Caco-2 (cell line): Measurements from ENCODE around the gene CIC. TPM values are rescaled to one million over a fixed set of nuclear protein-coding genes. Genes with fewer than 3 reads are reported as not detected.

ENCODE experiments used
- BruUV-seq: library from RNA; stranded (reverse); fragments of 400-500 nt; replicated peaks from 2 replicates; lab custom pipeline; 2021; lab: Mats Ljungman, UMichigan
- CTCF ChIA-PET: fragments of 300-600 bp; sonication (Branson Sonifier 250); formaldehyde crosslinking; loops from one replicate; lab custom pipeline; 2022; ENCODE audit warnings: antibody characterized with exemption; lab: Charles Lee
- POLR2A ChIA-PET: fragments of 300-600 bp; sonication (Branson Sonifier 250); formaldehyde crosslinking; loops from one replicate; lab custom pipeline; 2022; ENCODE audit warnings: antibody characterized with exemption; lab: Charles Lee
- DNase-seq, 2 experiments: peaks; one replicate each; pipeline versions ENCODE4 v3.0.0 to v3.0.0-alpha.2; 2020 to 2022
- H3K27me3 ChIP-seq: replicated peaks from 2 replicates; pipeline ENCODE4 v1.6.0; 2011; ENCODE audit warnings: low read length; ENCODE audit not compliant: control insufficient read depth, insufficient read depth
- H3K36me3 ChIP-seq: 2 replicates; pipeline ENCODE4 v1.5.1; 2011; ENCODE audit warnings: low read length; ENCODE audit not compliant: control insufficient read depth, insufficient read depth
- H3K4me1 ChIP-seq: fragments of 250-450 bp; sonication (Bioruptor Pico); 2 replicates; pipeline ENCODE4 v1.5.1; 2020; ENCODE audit warnings: mild to moderate bottlenecking
- H3K4me3 ChIP-seq: 2 replicates; pipeline ENCODE4 v1.5.1; 2011; ENCODE audit warnings: low read depth, mild to moderate bottlenecking, control low read depth, low read length
- H3K9me3 ChIP-seq: fragments of 250-450 bp; sonication (Bioruptor Pico); 2 replicates; pipeline ENCODE4 v1.5.1; 2020; ENCODE audit warnings: mild to moderate bottlenecking, moderate library complexity
- H3K27ac Mint-ChIP-seq: one replicate; pipeline ENCODE4 v1.8.0; 2022; ENCODE audit warnings: mixed read lengths; ENCODE audit not compliant: unreplicated experiment
- H3K27me3 Mint-ChIP-seq: one replicate; pipeline ENCODE4 v1.8.0; 2022; ENCODE audit warnings: mixed read lengths; ENCODE audit not compliant: insufficient read depth, unreplicated experiment
- H3K36me3 Mint-ChIP-seq: one replicate; pipeline ENCODE4 v1.8.0; 2022; ENCODE audit warnings: mild to moderate bottlenecking, mixed read lengths; ENCODE audit not compliant: insufficient read depth, unreplicated experiment
- H3K4me1 Mint-ChIP-seq: one replicate; pipeline ENCODE4 v1.8.0; 2022; ENCODE audit warnings: low read depth, mixed read lengths; ENCODE audit not compliant: unreplicated experiment
- H3K4me3 Mint-ChIP-seq: one replicate; pipeline ENCODE4 v1.8.0; 2022; ENCODE audit warnings: mild to moderate bottlenecking, moderate library complexity, mixed read lengths; ENCODE audit not compliant: unreplicated experiment
- H3K9me3 Mint-ChIP-seq: one replicate; pipeline ENCODE4 v1.8.0; 2022; ENCODE audit warnings: mixed read lengths; ENCODE audit not compliant: unreplicated experiment
- CTCF ChIP-seq, 2 experiments: fragments of 200-600 bp in 1 of 2; IDR thresholded peaks; 1 replicate in 1 of 2; 2 replicates in 1 of 2; pipeline versions ENCODE4 v1.5.1 to v1.8.0; 2011 to 2022; ENCODE audit warnings: antibody characterized with exemption in 1 of 2, control low read depth in 1 of 2, inconsistent platforms in 1 of 2, low read depth in 1 of 2, low read length in 1 of 2, mild to moderate bottlenecking in 1 of 2, moderate library complexity in 1 of 2; ENCODE audit not compliant: insufficient read depth in 1 of 2, severe bottlenecking in 1 of 2, unreplicated experiment in 1 of 2
- intact Hi-C: fragments of 100-400 bp; cut with micrococcal nuclease; formaldehyde crosslinking; loops from one replicate; pipeline ENCODE4 v1.10.0; 2022; ENCODE audit not compliant: unreplicated experiment
- total RNA-seq: library from RNA; stranded (reverse); gene quantifications from 2 replicates; pipeline ENCODE4 v1.2.3, GENCODE V29; 2022

CIC gene
- total RNA-seq, 1 experiment from 2014 or later: 47.8 TPM

- BruUV-seq: TSS peak; percentile 28
- no peak for DNase-seq
- H3K4me1 ChIP-seq: peaks cover 25% of the 10 kb centered on the region
- peaks cover 5% of the 10 kb centered on the region for H3K36me3 ChIP-seq
- intact Hi-C loops: loop anchor here (1.0 kb wide), 1 partner anchor 8 kb away; no protein-coding TSS in a partner anchor
- peak overlapping the region; percentile 74 for H3K4me3 ChIP-seq
- peaks cover 62% of the 10 kb centered on the region for H3K36me3 Mint-ChIP-seq
- TF ChIP-seq CTCF (IDR thresholded peaks at IDR 0.05; ENCODE audit: insufficient read depth in 1 of 2, low read depth in 1 of 2, low read length in 1 of 2, severe bottlenecking in 1 of 2, unreplicated experiment in 1 of 2): no peak
- H3K9me3 Mint-ChIP-seq: no peaks in the 10 kb centered on the region
- no peaks in the 10 kb centered on the region for H3K9me3 ChIP-seq
- POLR2A ChIA-PET: interaction anchor here (1.0 kb wide), 1 partner anchor 10 kb away, joined by 5 read pairs; no protein-coding TSS in a partner anchor
- no peaks in the 10 kb centered on the region for H3K27me3 Mint-ChIP-seq
- H3K27me3 ChIP-seq: no peaks in the 10 kb centered on the region
- CTCF ChIA-PET: no interaction called here
- peak overlapping the region; percentile 87 for H3K4me3 Mint-ChIP-seq
- peaks cover 21% of the 10 kb centered on the region for H3K4me1 Mint-ChIP-seq
- H3K27ac Mint-ChIP-seq: peak overlapping the region; percentile 89
These were observed 16.4 kb upstream of the CIC start for GRCh38 chr19:42252365-42253244.

GRCh38 chr19:42253245-42254088, 15.6 kb upstream of the CIC start:
- Mint-ChIP-seq H3K4me3 (peak overlapping the region; percentile 87), H3K27ac (peak overlapping the region; percentile 89), H3K36me3 (peaks cover 59% of the 10 kb centered on the region), H3K27me3 (no peaks in the 10 kb centered on the region), H3K9me3 (no peaks in the 10 kb centered on the region), H3K4me1 (peaks cover 21% of the 10 kb centered on the region)
- ChIA-PET POLR2A (interaction anchor here (1.0 kb wide), 1 partner anchor 11 kb away, joined by 5 read pairs; no protein-coding TSS in a partner anchor), CTCF (no interaction called here)
- intact Hi-C loops: loop anchor here (1.0 kb wide), 1 partner anchor 9 kb away; no protein-coding TSS in a partner anchor
- no TSS peak for BruUV-seq
- Histone ChIP-seq H3K9me3 (no peaks in the 10 kb centered on the region), H3K4me3 (peak overlapping the region; percentile 74), H3K36me3 (peaks cover 5% of the 10 kb centered on the region), H3K4me1 (peaks cover 25% of the 10 kb centered on the region), H3K27me3 (no peaks in the 10 kb centered on the region)
- TF ChIP-seq CTCF (IDR thresholded peaks at IDR 0.05; ENCODE audit: insufficient read depth in 1 of 2, low read depth in 1 of 2, low read length in 1 of 2, severe bottlenecking in 1 of 2, unreplicated experiment in 1 of 2): no peak
- peak; percentile 92 to 94 for DNase-seq
